ENCODE data around the gene ZNF469.

Gene ZNF469

DNA sequence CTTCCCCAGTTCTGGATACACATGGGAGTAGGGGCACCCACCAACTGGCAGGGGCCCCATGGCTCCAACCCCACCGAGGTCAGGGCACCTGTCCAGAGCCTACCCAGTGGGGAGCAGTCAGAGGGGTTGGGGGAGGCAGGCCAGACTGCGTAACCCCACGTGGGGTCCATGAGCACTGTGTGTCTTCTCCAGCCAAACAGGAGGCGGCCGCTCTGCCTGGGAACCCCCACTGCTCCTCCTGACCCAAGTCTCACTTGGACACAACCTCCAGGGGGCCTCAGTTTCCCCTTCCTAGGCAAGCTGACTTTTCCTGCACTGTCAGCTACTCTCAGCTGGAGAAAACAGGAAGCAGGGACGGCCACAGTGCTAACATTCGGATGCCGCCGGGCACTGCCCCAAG, 7.5 kb downstream of the ZNF469 start:
- H3K4me1 ChIP-seq (ENCODE audit: control insufficient read depth, insufficient read depth, low read length, unreplicated experiment) = no peaks in the 10 kb centered on the region
- H2AFZ ChIP-seq (ENCODE audit: low read length, unreplicated experiment) = no peak overlapping the region
- H3K27me3 ChIP-seq (ENCODE audit: insufficient read depth, low read length) = no peaks in the 10 kb centered on the region
- no peaks in the 10 kb centered on the region for H3K36me3 ChIP-seq (ENCODE audit: insufficient read depth, low read length)
- no peak overlapping the region for H3K27ac ChIP-seq (ENCODE audit: low read depth, low read length)
- H3K4me3 ChIP-seq (ENCODE audit: low read depth, low read length) = no peak overlapping the region
- peaks cover 39% of the 10 kb centered on the region for H3K79me2 ChIP-seq (ENCODE audit: control insufficient read depth, insufficient read depth, low read length, unreplicated experiment)

DNA sequence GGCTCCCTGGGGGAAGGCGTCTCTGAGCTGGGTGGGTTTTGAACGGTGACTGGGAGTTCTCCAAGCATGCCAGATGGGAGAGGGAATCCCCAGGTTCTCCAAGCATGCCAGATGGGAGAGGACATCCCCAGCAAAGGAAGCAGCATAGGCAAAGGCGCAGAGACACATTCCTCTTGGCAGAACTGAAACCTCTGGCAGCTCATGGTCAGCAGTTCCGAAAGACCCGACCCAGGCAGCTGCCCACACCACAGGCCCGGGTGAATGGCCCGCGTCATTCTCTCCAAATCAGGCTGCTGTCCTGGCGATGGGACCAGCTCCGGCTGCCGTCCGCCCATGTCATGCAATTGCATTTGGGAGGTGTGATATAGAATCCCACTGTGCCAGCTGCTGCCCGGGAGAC, 8.0 kb downstream of the ZNF469 start:
- H3K79me2 ChIP-seq (ENCODE audit: control insufficient read depth, insufficient read depth, low read length, unreplicated experiment) = peaks cover 35% of the 10 kb centered on the region
- H3K27me3 ChIP-seq (ENCODE audit: insufficient read depth, low read length) = no peaks in the 10 kb centered on the region
- H2AFZ ChIP-seq (ENCODE audit: low read length, unreplicated experiment) = no peak overlapping the region
- H3K27ac ChIP-seq (ENCODE audit: low read depth, low read length) = no peak overlapping the region
- no peaks in the 10 kb centered on the region for H3K36me3 ChIP-seq (ENCODE audit: insufficient read depth, low read length)
- H3K4me1 ChIP-seq (ENCODE audit: control insufficient read depth, insufficient read depth, low read length, unreplicated experiment) = no peaks in the 10 kb centered on the region
- H3K4me3 ChIP-seq (ENCODE audit: low read depth, low read length) = no peak overlapping the region

DNA sequence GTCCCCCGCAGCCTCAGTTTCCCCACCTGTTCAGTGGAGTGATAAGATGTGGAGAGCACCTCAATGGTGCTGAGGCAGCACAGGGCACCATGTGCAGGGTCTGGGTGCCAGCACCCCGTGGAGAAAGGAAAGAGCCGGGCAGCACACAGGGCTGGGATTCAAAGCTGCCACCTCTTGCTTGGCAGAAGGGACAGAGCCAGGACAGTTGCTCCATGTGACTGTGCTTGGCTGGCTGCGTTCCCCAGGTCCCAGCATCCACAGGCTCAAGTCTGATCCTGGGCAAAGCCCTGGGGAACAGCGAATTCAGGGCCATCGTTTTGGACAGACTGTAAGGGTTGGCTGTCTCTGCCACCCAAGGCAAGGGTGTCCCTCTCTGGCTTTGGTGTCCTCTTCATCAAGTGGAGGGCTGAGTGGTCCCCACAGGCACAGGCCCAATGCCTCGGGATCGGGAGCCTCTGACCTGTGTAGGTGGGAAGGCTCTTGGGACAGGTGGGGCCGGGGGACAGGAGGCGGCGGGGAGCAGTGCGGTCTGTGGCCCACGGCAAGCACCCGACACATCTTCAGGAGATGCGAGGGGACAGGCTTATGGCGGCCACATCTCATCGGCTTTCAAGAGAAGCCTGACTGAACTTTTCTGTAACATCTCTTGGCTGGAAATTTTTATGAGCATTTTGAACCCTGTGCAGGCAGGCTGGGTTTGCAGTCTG, 8.5 kb downstream of the ZNF469 start:
- Histone ChIP-seq H3K36me3 (ENCODE audit: insufficient read depth, low read length) (no peaks in the 10 kb centered on the region), H3K27me3 (ENCODE audit: insufficient read depth, low read length) (no peaks in the 10 kb centered on the region), H3K27ac (ENCODE audit: low read depth, low read length) (no peak overlapping the region), H3K79me2 (ENCODE audit: control insufficient read depth, insufficient read depth, low read length, unreplicated experiment) (peaks cover 29% of the 10 kb centered on the region), H2AFZ (ENCODE audit: low read length, unreplicated experiment) (no peak overlapping the region), H3K4me1 (ENCODE audit: control insufficient read depth, insufficient read depth, low read length, unreplicated experiment) (no peaks in the 10 kb centered on the region), H3K4me3 (ENCODE audit: low read depth, low read length) (no peak overlapping the region)

DNA sequence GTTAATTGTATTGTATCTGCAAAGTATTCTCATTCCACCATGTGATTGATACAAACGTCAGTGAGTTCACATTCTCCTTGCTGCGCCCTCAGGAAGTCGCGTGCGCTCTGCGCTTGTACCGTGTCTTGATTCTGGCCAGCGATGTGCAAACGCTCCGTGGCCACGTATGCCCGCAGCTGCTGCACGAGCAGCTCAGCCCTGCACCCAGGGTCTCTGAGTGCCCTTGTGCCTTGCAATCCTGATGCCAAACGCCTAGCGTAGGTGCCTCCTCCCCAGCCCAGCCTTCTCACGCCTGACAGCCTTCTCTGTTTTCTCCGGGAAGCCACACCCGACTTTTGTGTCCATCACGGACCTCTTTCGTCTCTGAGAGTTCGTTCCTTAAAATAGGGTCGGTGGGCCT, 9.4 kb downstream of the ZNF469 start:
- Histone ChIP-seq H3K79me2 (ENCODE audit: control insufficient read depth, insufficient read depth, low read length, unreplicated experiment) (peaks cover 21% of the 10 kb centered on the region), H3K27ac (ENCODE audit: low read depth, low read length) (no peak overlapping the region), H3K36me3 (ENCODE audit: insufficient read depth, low read length) (no peaks in the 10 kb centered on the region), H3K4me1 (ENCODE audit: control insufficient read depth, insufficient read depth, low read length, unreplicated experiment) (no peaks in the 10 kb centered on the region), H3K4me3 (ENCODE audit: low read depth, low read length) (no peak overlapping the region), H2AFZ (ENCODE audit: low read length, unreplicated experiment) (no peak overlapping the region), H3K27me3 (ENCODE audit: insufficient read depth, low read length) (no peaks in the 10 kb centered on the region)

DNA sequence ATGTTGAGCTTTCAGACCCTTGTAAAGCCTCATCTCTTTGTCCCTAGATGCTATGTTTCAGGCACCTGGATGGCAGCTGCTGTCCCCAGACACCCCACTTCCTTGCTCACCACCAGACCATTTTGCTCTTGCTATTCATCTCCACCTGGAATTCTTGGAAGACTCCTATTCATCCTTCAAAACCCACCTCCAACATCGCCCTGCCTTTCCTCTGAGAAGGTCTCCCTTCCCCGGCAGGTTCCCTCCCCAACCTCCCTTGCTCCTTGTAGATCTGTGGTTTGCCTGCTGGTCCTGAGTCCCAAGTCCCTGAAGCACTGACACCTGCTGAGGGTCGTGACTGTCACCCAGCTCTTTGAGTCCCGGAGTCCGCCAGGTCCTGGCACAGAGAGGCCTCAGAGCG, 9.9 kb downstream of the ZNF469 start:
- Histone ChIP-seq H3K27me3 (ENCODE audit: insufficient read depth, low read length) (no peaks in the 10 kb centered on the region), H3K27ac (ENCODE audit: low read depth, low read length) (no peak overlapping the region), H3K79me2 (ENCODE audit: control insufficient read depth, insufficient read depth, low read length, unreplicated experiment) (peaks cover 17% of the 10 kb centered on the region), H2AFZ (ENCODE audit: low read length, unreplicated experiment) (no peak overlapping the region), H3K4me3 (ENCODE audit: low read depth, low read length) (no peak overlapping the region), H3K4me1 (ENCODE audit: control insufficient read depth, insufficient read depth, low read length, unreplicated experiment) (no peaks in the 10 kb centered on the region), H3K36me3 (ENCODE audit: insufficient read depth, low read length) (no peaks in the 10 kb centered on the region)

DNA sequence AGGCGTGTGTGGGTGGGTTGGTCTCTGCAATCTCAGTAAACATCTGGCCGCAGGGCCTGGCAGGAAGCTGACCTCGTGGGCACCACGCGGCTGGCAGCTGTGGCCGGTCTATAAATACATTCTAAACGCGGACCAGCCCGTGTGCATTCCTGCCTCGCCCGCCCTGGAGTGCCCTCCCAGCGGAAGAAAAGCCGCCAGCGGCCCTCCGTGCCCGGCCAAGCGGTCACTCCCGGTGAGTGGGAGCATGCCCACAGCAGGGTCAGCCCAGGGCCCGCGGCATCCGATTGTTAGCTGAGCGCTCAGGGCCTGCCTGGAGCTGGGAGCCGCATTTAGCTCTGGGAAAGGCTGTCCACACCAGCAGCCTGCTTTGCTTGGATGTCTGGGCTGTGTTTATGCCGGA, 10.3 kb downstream of the ZNF469 start:
- Histone ChIP-seq H2AFZ (ENCODE audit: low read length, unreplicated experiment) (no peak overlapping the region), H3K4me1 (ENCODE audit: control insufficient read depth, insufficient read depth, low read length, unreplicated experiment) (no peaks in the 10 kb centered on the region), H3K4me3 (ENCODE audit: low read depth, low read length) (no peak overlapping the region), H3K79me2 (ENCODE audit: control insufficient read depth, insufficient read depth, low read length, unreplicated experiment) (peaks cover 17% of the 10 kb centered on the region), H3K27me3 (ENCODE audit: insufficient read depth, low read length) (no peaks in the 10 kb centered on the region), H3K36me3 (ENCODE audit: insufficient read depth, low read length) (no peaks in the 10 kb centered on the region), H3K27ac (ENCODE audit: low read depth, low read length) (no peak overlapping the region)

DNA sequence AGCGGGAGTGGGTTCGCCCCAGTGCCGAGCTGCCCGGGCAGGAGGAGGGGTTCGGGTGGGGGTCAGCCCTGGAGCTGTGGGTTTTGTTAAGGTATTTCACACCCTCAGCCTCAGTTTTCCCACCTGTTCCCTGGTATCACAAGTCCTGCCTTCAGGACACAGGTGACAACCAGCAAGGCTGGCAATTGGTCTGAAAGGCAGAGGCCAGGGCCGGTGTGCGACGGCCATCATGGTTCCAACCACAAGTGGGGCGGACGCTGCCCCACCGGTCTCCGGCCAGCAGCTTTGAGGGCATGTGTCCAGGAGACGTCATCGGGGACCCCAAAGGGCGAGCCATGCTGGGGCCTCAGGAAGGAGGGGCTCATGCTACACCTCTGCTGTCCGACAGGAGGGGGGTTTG, 10.8 kb downstream of the ZNF469 start:
- H3K79me2 ChIP-seq (ENCODE audit: control insufficient read depth, insufficient read depth, low read length, unreplicated experiment) = peaks cover 17% of the 10 kb centered on the region
- no peak overlapping the region for H3K4me3 ChIP-seq (ENCODE audit: low read depth, low read length)
- no peaks in the 10 kb centered on the region for H3K4me1 ChIP-seq (ENCODE audit: control insufficient read depth, insufficient read depth, low read length, unreplicated experiment)
- H2AFZ ChIP-seq (ENCODE audit: low read length, unreplicated experiment) = no peak overlapping the region
- H3K27me3 ChIP-seq (ENCODE audit: insufficient read depth, low read length) = no peaks in the 10 kb centered on the region
- H3K27ac ChIP-seq (ENCODE audit: low read depth, low read length) = no peak overlapping the region
- H3K36me3 ChIP-seq (ENCODE audit: insufficient read depth, low read length) = peaks cover 3% of the 10 kb centered on the region; the same call in 1 of the 2 replicates

DNA sequence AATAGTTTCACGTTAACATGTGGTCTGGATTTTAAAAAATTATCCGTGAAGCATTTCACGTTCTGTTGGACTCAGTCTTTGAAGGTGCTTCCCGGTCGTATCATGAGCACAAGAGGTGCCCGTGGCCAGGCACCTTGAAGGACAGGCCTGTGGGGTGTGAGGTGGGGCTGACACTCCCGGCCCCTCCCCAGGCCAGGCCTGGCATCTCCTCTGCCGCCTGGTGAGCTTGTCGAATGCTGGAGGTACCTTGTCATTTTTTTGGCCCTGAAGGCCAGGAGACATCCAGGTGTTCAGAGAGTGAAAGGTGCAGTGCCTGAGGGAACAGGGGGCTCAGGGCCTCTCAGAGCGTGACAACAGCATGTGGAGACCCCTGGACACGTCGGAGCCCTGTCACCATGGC, 11.7 kb downstream of the ZNF469 start:
- Histone ChIP-seq H3K36me3 (ENCODE audit: insufficient read depth, low read length) (peaks cover 3% of the 10 kb centered on the region; the same call in 1 of the 2 replicates), H3K27ac (ENCODE audit: low read depth, low read length) (no peak overlapping the region), H2AFZ (ENCODE audit: low read length, unreplicated experiment) (no peak overlapping the region), H3K4me1 (ENCODE audit: control insufficient read depth, insufficient read depth, low read length, unreplicated experiment) (no peaks in the 10 kb centered on the region), H3K4me3 (ENCODE audit: low read depth, low read length) (no peak overlapping the region), H3K79me2 (ENCODE audit: control insufficient read depth, insufficient read depth, low read length, unreplicated experiment) (peaks cover 11% of the 10 kb centered on the region), H3K27me3 (ENCODE audit: insufficient read depth, low read length) (no peaks in the 10 kb centered on the region)

DNA sequence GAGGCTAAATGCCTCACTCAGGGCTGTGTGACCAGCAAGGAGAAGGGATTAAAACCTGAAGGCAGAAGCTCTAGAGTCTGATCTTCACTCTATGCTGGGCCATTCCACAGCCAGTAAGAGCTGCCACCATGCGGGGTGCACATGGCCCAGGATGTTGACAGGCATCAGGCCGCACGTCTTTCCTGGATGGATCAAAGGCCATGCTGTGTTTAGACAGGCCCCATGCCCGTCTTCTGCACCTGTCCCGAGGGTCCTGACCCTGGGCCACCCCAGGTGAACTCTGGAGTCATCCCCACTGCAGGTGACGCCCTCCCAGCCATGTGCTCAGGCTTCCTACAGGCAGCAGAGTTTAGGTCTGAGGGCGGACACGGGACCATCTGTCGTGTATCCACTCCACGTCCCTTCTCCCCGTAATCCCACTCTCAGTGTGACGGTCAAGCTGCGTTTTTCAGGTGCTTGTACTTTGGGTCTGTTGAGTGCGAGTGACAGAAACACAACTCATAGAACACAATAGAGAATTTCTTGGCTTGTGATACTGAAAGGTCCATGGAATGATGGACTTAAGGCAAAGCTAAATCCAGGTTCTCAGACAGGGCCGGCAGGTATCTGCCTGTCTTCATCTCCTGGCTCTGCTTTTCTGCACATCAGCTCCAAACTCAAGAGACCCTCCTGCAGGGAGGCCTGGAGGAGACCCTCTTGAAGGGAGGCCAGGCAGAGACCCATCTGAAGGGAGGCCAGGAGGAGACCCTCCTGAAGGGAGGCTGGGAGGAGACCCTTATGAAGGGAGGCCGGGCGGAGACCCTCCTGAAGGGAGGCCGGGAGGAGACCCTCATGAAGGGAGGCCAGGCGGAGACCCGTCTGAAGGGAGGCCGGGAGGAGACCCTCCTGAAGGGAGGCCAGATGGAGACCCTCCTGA, 13.2 kb downstream of the ZNF469 start:
- peaks cover 3% of the 10 kb centered on the region for H3K79me2 ChIP-seq (ENCODE audit: control insufficient read depth, insufficient read depth, low read length, unreplicated experiment)
- no peak overlapping the region for H2AFZ ChIP-seq (ENCODE audit: low read length, unreplicated experiment)
- H3K4me3 ChIP-seq (ENCODE audit: low read depth, low read length) = no peak overlapping the region
- peaks cover 3% of the 10 kb centered on the region; the same call in 1 of the 2 replicates for H3K36me3 ChIP-seq (ENCODE audit: insufficient read depth, low read length)
- H3K4me1 ChIP-seq (ENCODE audit: control insufficient read depth, insufficient read depth, low read length, unreplicated experiment) = no peaks in the 10 kb centered on the region
- H3K27ac ChIP-seq (ENCODE audit: low read depth, low read length) = no peak overlapping the region
- H3K27me3 ChIP-seq (ENCODE audit: insufficient read depth, low read length) = no peaks in the 10 kb centered on the region

DNA sequence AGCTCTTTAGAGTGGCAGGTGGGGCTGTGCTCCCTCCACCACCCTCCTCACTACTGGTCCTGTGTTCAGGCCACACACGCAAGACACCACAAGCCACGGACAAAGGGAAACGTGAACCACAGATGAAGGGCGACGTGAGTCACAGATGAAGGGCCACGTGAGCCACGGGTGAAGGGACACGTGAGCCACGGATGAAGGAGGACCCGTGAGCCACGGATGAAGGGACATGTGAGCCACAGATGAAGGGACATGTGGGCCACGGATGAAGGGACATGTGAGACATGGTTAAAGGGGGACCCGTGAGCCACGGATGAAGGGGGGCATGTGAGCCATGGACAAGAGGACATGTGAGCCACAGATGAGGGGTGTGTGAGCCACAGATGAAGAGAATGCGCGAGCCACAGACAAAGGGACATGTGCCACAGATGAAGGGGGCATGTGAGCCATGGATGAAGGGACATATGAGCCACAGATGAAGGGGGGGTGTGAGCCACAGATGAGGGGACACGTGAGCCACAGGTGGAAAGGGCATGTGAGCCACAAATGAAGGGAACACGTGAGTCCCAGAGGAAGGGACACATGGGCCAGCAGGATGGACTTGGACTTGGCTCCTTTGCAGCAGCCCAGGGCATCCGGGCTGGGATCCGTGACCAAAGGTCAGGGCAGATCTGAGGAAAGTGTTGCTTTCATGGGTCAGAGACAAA, 15.6 kb downstream of the ZNF469 start:
- Histone ChIP-seq H3K27ac (ENCODE audit: low read depth, low read length) (no peak overlapping the region), H2AFZ (ENCODE audit: low read length, unreplicated experiment) (no peak overlapping the region), H3K27me3 (ENCODE audit: insufficient read depth, low read length) (no peaks in the 10 kb centered on the region)

More for the DNA sequence above, 15.6 kb downstream of the ZNF469 start:
- Histone ChIP-seq H3K4me3 (ENCODE audit: low read depth, low read length) (no peak overlapping the region), H3K36me3 (ENCODE audit: insufficient read depth, low read length) (peaks cover 3% of the 10 kb centered on the region; the same call in 1 of the 2 replicates), H3K79me2 (ENCODE audit: control insufficient read depth, insufficient read depth, low read length, unreplicated experiment) (peaks cover 3% of the 10 kb centered on the region), H3K4me1 (ENCODE audit: control insufficient read depth, insufficient read depth, low read length, unreplicated experiment) (no peaks in the 10 kb centered on the region)
